GM19438 (cell line): Measurements from ENCODE around the gene ELAVL1.

Source experiments
- ATAC-seq: cut with Tn5 transposase; IDR thresholded peaks from one replicate; pipeline ENCODE4 v1.9.1; 2021; ENCODE audit warnings: low read depth; ENCODE audit not compliant: unreplicated experiment

ELAVL1 gene

GRCh38 chr19:8022275-8022674 lies 16.8 kb upstream of the ELAVL1 start:
- ATAC-seq = no peak

DNA sequence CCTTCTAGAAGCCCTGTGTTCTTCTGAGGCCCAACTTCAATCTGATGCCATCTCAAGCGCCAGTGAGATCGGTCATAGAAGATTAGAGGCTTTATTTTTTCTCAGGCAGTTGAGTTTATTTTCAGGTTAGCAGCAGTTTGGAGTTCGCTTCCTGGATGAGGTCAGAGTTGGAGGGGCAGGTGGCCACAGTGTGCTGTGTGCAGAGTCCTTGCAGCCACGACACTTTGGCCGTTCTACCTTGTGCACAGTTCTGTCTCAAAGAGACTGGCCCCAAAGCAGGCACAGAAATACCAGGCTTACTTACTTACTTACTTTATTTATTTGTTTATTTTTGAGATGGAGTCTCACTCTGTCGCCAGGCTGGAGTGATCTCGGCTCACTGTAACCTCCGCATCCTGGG lies 15.9 kb upstream of the ELAVL1 start:
- ATAC-seq = no peak

- no peak for ATAC-seq
Measured at GRCh38 chr19:8020681-8021080, 15.2 kb upstream of the ELAVL1 start.

GRCh38 chr19:8017808-8018207 lies 12.4 kb upstream of the ELAVL1 start:
- ATAC-seq = no peak

- ATAC-seq = peak; percentile 13
Measured at GRCh38 chr19:8004723-8005513, 523 bp downstream of the ELAVL1 start.

DNA sequence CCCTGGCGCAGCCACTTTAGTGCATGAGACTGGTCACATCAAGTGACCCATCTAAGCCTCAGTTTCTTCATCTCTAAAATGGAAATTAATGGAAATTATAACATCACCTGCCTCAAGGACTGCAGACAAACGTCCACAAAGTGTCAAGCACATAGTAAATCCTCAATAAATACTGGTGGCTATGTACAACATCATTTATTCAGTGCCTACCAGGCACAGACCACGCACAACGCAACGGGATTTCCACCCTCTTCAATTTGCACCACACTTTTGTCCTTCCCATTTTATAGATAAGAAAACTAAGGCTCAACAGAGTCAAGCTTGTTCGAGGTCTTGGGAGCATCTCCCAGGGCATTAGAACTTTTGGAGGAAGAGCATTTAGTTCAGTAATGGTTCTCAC lies 1.4 kb downstream of the ELAVL1 start:
- no peak for ATAC-seq

- ATAC-seq = no peak
Measured at GRCh38 chr19:8001995-8002849, 3.2 kb downstream of the ELAVL1 start.

- ATAC-seq = no peak
Measured at GRCh38 chr19:8001651-8001994, 3.8 kb downstream of the ELAVL1 start.

DNA sequence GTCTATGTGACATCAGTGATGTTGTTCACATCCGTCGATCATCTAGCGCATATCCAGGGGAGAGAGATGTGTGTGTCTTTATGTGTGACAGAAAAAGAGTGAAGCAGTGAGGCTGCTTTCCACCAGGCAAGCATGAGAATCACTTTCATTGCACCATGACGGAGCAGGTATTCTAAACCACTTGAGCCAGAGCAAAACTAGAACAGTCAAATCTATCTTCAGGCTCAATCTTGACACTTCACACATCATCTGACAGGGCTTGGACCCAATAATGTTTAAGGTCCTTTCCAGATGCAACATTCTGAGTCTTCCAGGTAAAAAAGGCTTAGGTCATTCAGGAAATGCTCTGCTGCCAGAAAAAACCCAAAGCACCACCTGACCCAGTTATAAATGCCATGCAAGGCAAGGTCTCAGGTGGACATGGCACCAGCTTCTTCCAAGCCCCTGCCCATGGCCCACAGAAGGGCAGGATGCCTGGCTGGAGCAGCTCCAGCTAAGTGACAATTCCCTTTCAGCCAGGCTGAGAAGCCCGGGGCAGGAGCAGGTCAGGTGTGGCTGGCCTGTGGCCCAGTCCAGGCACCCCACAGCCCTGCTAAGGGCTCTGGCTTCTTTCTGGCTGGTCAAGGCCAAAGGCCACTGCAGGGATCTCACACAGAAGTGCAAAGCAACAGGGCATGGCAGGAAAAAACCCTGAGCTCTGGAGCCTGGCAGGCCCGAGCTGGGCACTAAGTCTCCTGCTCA lies 5.0 kb downstream of the ELAVL1 start:
- ATAC-seq = no peak

- ATAC-seq = no peak
Measured at GRCh38 chr19:7999376-7999775, 6.1 kb downstream of the ELAVL1 start.

- ATAC-seq = no peak
Measured at GRCh38 chr19:7997809-7998480, 7.5 kb downstream of the ELAVL1 start.

DNA sequence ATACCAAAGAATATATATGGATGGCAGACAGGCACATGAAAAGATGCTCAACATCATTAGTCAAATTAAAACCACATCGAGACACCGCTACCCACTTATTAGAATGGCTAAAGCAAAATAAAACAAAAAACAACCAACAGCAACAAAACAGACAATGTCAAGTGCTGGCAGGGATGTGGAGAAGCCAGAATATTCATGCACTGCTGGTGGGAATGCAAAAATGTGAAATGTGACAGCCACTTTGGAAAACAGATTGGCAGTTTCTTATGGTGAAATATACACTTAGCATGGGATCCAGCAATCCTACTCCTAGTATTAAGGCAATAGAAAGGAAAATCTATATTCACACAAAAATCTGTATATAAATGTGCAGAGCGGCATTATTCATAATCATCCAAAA lies 8.6 kb downstream of the ELAVL1 start:
- no peak for ATAC-seq

- ATAC-seq = no peak
Measured at GRCh38 chr19:7995810-7996158, 9.7 kb downstream of the ELAVL1 start.

DNA sequence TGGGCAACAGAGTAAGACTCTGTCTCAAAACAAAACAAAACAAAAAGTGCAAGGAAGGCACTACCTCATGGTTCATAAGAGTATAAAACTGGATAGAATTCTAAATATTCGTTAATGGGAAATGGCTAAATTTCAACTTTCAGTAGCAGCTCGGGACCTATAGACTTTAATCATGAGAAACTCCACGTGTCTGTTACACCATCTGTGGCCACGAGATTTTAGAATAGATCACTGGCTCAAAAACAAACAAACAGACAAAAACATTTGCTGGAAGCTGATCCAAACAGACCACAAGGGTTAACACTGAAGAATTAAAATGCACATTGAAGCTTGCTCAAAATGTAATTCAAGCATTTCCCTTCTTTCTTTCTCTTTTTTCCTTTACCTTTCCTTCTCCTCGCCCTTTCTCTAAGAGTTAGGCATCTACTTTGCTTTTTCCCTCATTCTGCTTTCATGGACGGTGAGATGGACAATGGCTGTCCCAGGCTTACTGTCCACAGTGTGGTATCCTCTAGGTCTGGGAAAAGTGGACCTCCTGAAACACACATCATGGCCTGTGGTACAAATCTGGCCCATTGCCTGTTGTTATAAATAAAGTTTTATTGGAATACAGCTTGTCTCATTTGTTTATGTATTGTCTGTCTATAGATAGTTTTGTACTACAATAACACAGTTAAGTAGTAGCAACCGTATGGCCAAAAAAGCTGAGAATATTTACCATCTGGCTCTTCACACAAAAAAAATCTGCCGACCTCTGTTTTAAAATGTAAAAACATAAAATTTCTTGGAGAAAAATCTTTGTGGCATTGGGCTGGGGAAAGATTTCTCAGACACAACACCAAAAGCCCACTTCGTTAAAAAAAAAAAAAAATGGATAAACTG lies 10.3 kb downstream of the ELAVL1 start:
- ATAC-seq = no peak

- no peak for ATAC-seq
Measured at GRCh38 chr19:7994114-7994513, 11.3 kb downstream of the ELAVL1 start.

DNA sequence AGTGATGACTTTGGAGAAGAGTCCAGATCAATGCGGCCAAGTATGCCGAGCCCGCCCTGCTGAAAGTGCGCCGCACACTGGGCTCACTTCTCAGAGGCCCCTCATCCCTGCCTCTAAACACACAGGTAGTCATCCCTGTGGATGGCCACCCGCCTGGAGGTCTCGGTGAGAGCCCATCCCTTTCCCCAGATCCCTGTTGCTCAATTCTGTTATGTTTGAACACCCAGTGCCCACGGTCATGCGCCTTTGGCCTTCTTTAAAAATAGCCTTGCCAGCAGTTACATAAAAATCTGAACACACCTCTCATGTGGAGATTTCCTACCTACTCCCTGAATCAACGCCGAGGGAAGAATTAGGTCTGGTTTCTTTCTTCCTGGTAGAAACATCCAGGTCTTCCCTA lies 11.9 kb downstream of the ELAVL1 start:
- ATAC-seq = no peak

DNA sequence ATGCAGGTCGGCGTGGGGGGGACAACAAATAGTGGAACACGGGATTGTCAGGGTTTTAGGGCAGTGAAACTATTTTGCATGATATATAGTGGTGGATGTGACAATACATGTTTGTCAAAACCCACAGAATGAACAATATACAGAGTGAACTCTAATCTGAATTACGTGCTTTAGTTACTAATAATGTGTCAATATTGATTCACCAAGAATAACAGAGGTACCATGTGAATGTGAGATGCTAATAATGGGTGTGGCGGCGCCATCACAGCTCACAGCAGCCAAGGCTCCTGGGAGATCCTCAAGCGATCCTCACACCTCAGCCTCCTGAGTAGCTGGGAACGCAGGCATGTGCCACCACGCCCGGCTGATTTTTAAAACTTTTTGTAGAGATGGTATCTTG lies 12.9 kb downstream of the ELAVL1 start:
- no peak for ATAC-seq

GRCh38 chr19:7989071-7989575 lies 16.3 kb downstream of the ELAVL1 start:
- ATAC-seq = no peak

- ATAC-seq = no peak
Measured at GRCh38 chr19:7988307-7988706, 17.1 kb downstream of the ELAVL1 start.
